Liver (tissue), 9 donors: ENCODE measurements around the gene SCAI. TPM values are rescaled to one million over a fixed set of nuclear protein-coding genes. Genes with fewer than 3 reads are reported as not detected.

Source experiments
- DNase-seq: peaks from one replicate; pipeline ENCODE4 v3.0.0-alpha.2; 2017; ENCODE audit warnings: low spot score
- H3K27ac ChIP-seq, 2 donors: one replicate each; pipeline ENCODE4 v1.7.0; 2013; ENCODE audit warnings: inconsistent platforms in 2 of 2, low read length in 2 of 2, control low read depth in 1 of 2, low read depth in 1 of 2, mild to moderate bottlenecking in 1 of 2
- H3K27me3 ChIP-seq, 4 donors: one replicate each; pipeline versions ENCODE4 v1.6.1 to v1.7.0; 2013; ENCODE audit warnings: low read length in 3 of 4, inconsistent platforms in 1 of 4, mild to moderate bottlenecking in 1 of 4, moderate library complexity in 1 of 4; ENCODE audit not compliant: control insufficient read depth in 4 of 4, insufficient read depth in 4 of 4
- H3K36me3 ChIP-seq, 4 donors: one replicate each; pipeline versions ENCODE4 v1.6.1 to v1.7.0; 2013; ENCODE audit warnings: low read length in 3 of 4, mild to moderate bottlenecking in 3 of 4, low read depth in 1 of 4, moderate library complexity in 1 of 4; ENCODE audit not compliant: control insufficient read depth in 4 of 4, insufficient read depth in 3 of 4
- H3K4me1 ChIP-seq, 4 donors: one replicate each; pipeline versions ENCODE4 v1.6.1 to v1.7.0; 2013; ENCODE audit warnings: low read length in 3 of 4, mild to moderate bottlenecking in 3 of 4, moderate library complexity in 1 of 4; ENCODE audit not compliant: control insufficient read depth in 4 of 4, insufficient read depth in 4 of 4
- H3K4me3 ChIP-seq, 3 donors: one replicate each; pipeline versions ENCODE4 v1.6.1 to v1.7.0; 2013; ENCODE audit warnings: low read length in 3 of 3, control low read depth in 1 of 3, low read depth in 1 of 3, mild to moderate bottlenecking in 1 of 3
- H3K9ac ChIP-seq, 2 donors: one replicate each; pipeline ENCODE4 v1.7.0; 2013; ENCODE audit warnings: low read length in 2 of 2, mild to moderate bottlenecking in 2 of 2, moderate library complexity in 2 of 2, control low read depth in 1 of 2, low read depth in 1 of 2
- H3K9me3 ChIP-seq, 4 donors: one replicate each; pipeline versions ENCODE4 v1.6.1 to v1.7.0; 2013; ENCODE audit warnings: low read length in 3 of 4; ENCODE audit not compliant: control insufficient read depth in 4 of 4
- EGR1 ChIP-seq, 2 donors: IDR thresholded peaks; 2 replicates each; pipeline ENCODE4 v1.6.1; 2016 to 2018; ENCODE audit warnings: antibody characterized with exemption in 2 of 2, low read depth in 2 of 2
- FOXA1 ChIP-seq: IDR thresholded peaks from 2 replicates; pipeline ENCODE4 v1.6.1; 2016; ENCODE audit warnings: antibody characterized with exemption
- FOXA2 ChIP-seq: IDR thresholded peaks from 2 replicates; pipeline ENCODE4 v1.6.1; 2016; ENCODE audit warnings: antibody characterized with exemption
- GABPA ChIP-seq, 2 donors: IDR thresholded peaks in 1 of 2; conservative IDR thresholded peaks in 1 of 2; 2 replicates each; pipeline ENCODE4 v1.6.1; 2016; ENCODE audit warnings: antibody characterized with exemption in 2 of 2, mild to moderate bottlenecking in 1 of 2, moderate library complexity in 1 of 2
- HNF4A ChIP-seq, 2 donors: conservative IDR thresholded peaks; 2 replicates each; pipeline ENCODE4 v1.6.1; 2016; ENCODE audit warnings: antibody characterized with exemption in 2 of 2, mild to moderate bottlenecking in 2 of 2
- HNF4G ChIP-seq: IDR thresholded peaks from 2 replicates; pipeline ENCODE4 v1.6.1; 2016; ENCODE audit warnings: antibody characterized with exemption
- JUND ChIP-seq, 2 donors: IDR thresholded peaks; 2 replicates each; pipeline ENCODE4 v1.6.1; 2016; ENCODE audit warnings: antibody characterized with exemption in 2 of 2
- MAX ChIP-seq: IDR thresholded peaks from 2 replicates; pipeline ENCODE4 v1.6.1; 2016; ENCODE audit warnings: antibody characterized with exemption
- NR2F2 ChIP-seq: IDR thresholded peaks from 2 replicates; pipeline ENCODE4 v1.6.1; 2016; ENCODE audit warnings: antibody characterized with exemption
- RAD21 ChIP-seq, 2 donors: IDR thresholded peaks; 2 replicates each; pipeline ENCODE4 v1.6.1; 2016; ENCODE audit warnings: antibody characterized with exemption in 2 of 2, mild to moderate bottlenecking in 2 of 2
- REST ChIP-seq: IDR thresholded peaks from 2 replicates; pipeline ENCODE4 v1.6.1; 2016; ENCODE audit warnings: antibody characterized with exemption, mild to moderate bottlenecking
- RXRA ChIP-seq, 2 donors: IDR thresholded peaks; 2 replicates each; pipeline ENCODE4 v1.6.1; 2017 to 2018; ENCODE audit warnings: antibody characterized with exemption in 2 of 2, mild to moderate bottlenecking in 1 of 2
- SP1 ChIP-seq: IDR thresholded peaks from 2 replicates; pipeline ENCODE4 v1.6.1; 2018; ENCODE audit warnings: antibody characterized with exemption, mild to moderate bottlenecking
- TAF1 ChIP-seq: conservative IDR thresholded peaks from 2 replicates; pipeline ENCODE4 v1.6.1; 2016; ENCODE audit warnings: antibody characterized with exemption, mild to moderate bottlenecking
- YY1 ChIP-seq: IDR thresholded peaks from 2 replicates; pipeline ENCODE4 v1.6.1; 2016; ENCODE audit warnings: antibody characterized with exemption, mild to moderate bottlenecking
- ZBTB33 ChIP-seq: IDR thresholded peaks from 2 replicates; pipeline ENCODE4 v1.6.1; 2016; ENCODE audit warnings: antibody characterized with exemption
- WGBS: extraction: QIAGEN DNeasy Blood & Tissue Kit; methylation state at CpG from one replicate; pipeline ENCODE4 v1.1.7; 2013; 5-methylcytosine and 5-hydroxymethylcytosine counted together
- polyA plus RNA-seq, 2 donors: library from polyadenylated mRNA; stranded (reverse) in 1 of 2; unstranded in 1 of 2; fragments of 200-250 nt in 1 of 2; fragments of >200 nt in 1 of 2; fragmentation: Nextera tagmentation in 1 of 2; extraction: Ambion mirVana in 1 of 2; gene quantifications; one replicate each; pipeline versions ENCODE4 v1.2.1 to v1.2.3, GENCODE V29; 2013 to 2015
- total RNA-seq, 2 donors: library from RNA; depleted of rRNA; stranded (reverse); fragments of >200 nt; gene quantifications; one replicate each; pipeline ENCODE4 v1.2.3, GENCODE V29; 2014
- donor health status: healthy.
- donor health status: healthy.
- donor health status: healthy.
- donor health status: healthy.
- donor health status: healthy.

The SCAI gene
- total and polyA plus RNA-seq, 4 donors: 0.24 to 5.3 (median 1.6) TPM

GRCh38 chr9:125095821-125096443 is 47.4 kb downstream of the SCAI start:
- no peak for DNase-seq
- 99% methylated on average over 2 of the region's 2 CpGs for WGBS
- Histone ChIP-seq H3K27me3 (no peaks in the 10 kb centered on the region), H3K36me3 (peaks cover 0 to 2% (median 0%) of the 10 kb centered on the region in 4 donors), H3K4me3 (no peak overlapping the region), H3K27ac (no peak overlapping the region), H3K9ac (no peak overlapping the region), H3K4me1 (no peaks in the 10 kb centered on the region), H3K9me3 (no peaks in the 10 kb centered on the region)
- TF ChIP-seq SP1: no peak
- TF ChIP-seq GABPA (IDR thresholded peaks at IDR 0.05 in 1 of 2, conservative IDR thresholded peaks at IDR 0.05 in 1 of 2): no peak
- TF ChIP-seq MAX: no peak
- TF ChIP-seq FOXA1: no peak
- TF ChIP-seq FOXA2: no peak
- no peak for TF ChIP-seq HNF4G
- no peak for TF ChIP-seq REST
- no peak for TF ChIP-seq JUND (IDR thresholded peaks at IDR 0.05)
- TF ChIP-seq RAD21 (IDR thresholded peaks at IDR 0.05): no peak
- no peak for TF ChIP-seq EGR1 (IDR thresholded peaks at IDR 0.05; ENCODE audit: low read depth in 2 of 2)
- no peak for TF ChIP-seq NR2F2
- TF ChIP-seq TAF1: no peak
- no peak for TF ChIP-seq HNF4A (conservative IDR thresholded peaks at IDR 0.05)
- no peak for TF ChIP-seq ZBTB33
- TF ChIP-seq YY1: no peak

GRCh38 chr9:125091121-125091520 is 52.2 kb downstream of the SCAI start:
- peaks cover 0 to 2% (median 0%) of the 10 kb centered on the region in 4 donors for H3K36me3 ChIP-seq
- H3K9ac ChIP-seq: no peak overlapping the region
- DNase-seq: no peak
- H3K4me1 ChIP-seq: no peaks in the 10 kb centered on the region
- no peak overlapping the region for H3K27ac ChIP-seq
- no peak for TF ChIP-seq ZBTB33
- TF ChIP-seq MAX: no peak
- TF ChIP-seq SP1: no peak
- TF ChIP-seq YY1: no peak
- TF ChIP-seq RXRA (IDR thresholded peaks at IDR 0.05): no peak
- no peak for TF ChIP-seq FOXA2
- no peak for TF ChIP-seq RAD21 (IDR thresholded peaks at IDR 0.05)
- TF ChIP-seq HNF4A (conservative IDR thresholded peaks at IDR 0.05): no peak
- no peak for TF ChIP-seq NR2F2
- TF ChIP-seq HNF4G: no peak
- TF ChIP-seq GABPA (IDR thresholded peaks at IDR 0.05 in 1 of 2, conservative IDR thresholded peaks at IDR 0.05 in 1 of 2): no peak
- 94% methylated on average over 3 of the region's 3 CpGs for WGBS
- H3K4me3 ChIP-seq: no peak overlapping the region
- H3K9me3 ChIP-seq: no peaks in the 10 kb centered on the region
- H3K27me3 ChIP-seq: no peaks in the 10 kb centered on the region
